GM21381 (cell line): ENCODE measurements around the gene ADCY6.

ENCODE experiments used
- ATAC-seq: cut with Tn5 transposase; IDR thresholded peaks from one replicate; pipeline ENCODE4 v1.9.1; 2021; ENCODE audit warnings: mild to moderate bottlenecking, moderate library complexity; ENCODE audit not compliant: unreplicated experiment

Gene ADCY6

DNA sequence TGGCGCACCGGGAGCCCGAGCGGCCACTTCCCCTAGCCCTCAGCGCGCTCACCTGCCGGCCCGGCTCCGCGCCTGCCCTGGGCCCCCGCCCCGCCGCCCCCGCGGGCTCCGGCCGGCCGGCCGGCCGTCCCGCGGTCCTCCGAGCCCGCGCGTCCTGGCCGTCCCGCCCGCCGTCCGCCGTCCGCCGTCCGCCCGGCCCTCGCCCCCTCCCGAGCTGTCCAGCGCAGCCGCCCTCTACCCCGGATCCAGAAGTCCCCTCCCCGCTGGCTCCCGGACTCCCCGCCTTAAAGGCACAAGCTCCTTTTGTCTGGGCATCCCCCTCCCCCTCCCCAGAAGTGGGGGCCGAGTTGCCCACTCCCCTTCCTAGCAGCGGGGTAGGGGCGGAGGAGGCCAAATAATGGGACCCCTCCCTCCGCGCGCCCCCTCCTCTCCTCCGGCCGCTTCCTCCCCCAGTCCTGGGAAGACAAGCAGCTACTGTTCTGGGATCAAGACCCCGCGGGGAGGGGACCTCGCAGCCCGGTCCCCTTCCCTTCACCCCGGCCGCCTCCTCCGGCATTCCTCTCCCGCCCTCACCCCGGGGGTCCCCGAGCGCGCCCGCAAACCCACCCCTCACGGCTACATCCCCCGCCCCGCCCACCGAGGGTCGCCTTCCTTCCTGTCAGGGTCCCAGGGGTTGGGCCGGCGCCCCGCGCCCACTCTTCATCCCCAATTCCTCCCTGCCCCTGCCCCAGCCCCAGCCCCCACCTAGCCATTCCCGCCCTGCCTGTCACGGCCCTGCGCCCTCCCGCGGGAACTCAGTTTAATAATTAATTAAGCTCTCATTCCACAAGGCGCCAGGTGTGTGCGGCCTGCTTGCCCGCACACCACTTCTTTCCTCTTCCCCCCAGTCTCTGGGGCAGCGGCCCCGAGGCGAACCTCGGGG lies at the start of gene ADCY6:
Gene ADCY6 (minus strand): TSS at position 236 of the 922 bp plus-strand sequence. CDS start 5,655 bp downstream, outside the sequence.
- ATAC-seq, result no peak

DNA sequence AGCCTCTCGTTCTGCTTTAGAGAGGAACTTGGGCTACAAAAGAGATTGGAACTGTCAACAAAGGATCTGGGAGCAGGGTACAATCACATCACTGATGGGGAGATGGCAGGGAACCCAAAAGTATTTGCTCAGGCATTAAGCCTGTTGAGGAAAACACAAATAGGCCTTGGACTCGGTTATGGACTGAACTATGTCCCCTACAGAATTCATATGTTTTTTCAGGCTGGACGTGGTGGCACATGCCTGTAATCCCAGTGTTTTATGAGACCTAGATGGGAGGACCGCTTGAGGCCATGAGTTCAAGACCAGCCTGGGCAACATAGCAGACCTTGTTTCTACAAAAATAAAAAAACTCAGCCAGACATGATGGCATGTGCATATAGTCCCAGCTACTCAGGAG lies 49.2 kb upstream of the ADCY6 start:
- ATAC-seq, result no peak

DNA sequence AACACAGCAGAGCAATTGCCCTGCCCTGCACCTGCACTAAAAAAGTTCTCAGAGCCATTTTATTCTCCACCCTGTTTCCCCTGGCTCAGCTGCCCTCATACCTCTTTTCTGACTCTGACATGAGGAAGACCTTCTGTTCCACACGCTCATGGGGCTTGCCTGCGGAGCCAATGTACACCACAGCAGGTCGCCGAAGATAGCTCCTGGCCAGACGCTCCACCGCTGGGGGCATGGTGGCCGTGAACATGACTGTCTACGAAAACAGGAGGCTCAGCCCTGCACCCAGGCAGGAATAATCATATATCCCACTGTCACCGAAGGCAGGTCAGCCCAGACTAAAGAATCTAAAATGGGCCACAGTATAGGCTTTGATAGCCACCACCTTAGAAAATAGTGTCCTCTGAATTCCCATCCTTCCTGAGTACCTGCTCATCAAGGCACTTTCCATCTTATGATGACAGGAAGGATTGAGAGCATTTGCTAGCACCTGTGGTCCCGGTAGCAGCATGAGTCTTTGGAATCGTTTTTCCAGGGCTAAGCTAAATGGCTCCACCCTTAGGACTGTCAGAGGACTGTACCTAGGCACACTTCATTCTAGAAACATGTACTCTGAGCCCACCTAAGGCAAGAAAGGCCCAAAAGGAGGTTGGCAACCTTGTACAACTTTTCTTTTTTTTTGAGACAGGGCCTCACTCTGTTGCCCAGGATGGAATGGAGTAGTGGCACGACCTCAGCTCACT lies 43.6 kb upstream of the ADCY6 start:
- no peak for ATAC-seq

DNA sequence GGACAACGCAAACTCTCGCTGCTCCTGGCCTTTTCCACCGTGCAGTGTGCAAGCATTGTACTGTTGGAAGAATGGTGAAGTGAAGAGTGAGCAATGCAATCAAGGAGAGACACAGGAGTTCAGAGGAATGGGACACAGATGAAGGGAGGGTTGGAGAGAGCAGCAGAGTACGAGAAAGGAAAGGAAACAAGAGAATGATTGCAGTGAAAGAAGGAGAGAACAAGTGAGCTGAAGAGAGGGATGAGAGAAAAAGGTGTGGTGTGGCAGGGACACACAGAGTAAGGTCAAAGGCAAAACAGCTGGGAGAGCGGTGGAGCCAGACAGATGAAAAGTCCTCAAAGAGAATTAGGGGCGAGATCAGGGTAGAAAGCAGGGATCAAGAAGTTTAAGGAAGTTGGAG lies 42.4 kb upstream of the ADCY6 start:
- ATAC-seq, result no peak

DNA sequence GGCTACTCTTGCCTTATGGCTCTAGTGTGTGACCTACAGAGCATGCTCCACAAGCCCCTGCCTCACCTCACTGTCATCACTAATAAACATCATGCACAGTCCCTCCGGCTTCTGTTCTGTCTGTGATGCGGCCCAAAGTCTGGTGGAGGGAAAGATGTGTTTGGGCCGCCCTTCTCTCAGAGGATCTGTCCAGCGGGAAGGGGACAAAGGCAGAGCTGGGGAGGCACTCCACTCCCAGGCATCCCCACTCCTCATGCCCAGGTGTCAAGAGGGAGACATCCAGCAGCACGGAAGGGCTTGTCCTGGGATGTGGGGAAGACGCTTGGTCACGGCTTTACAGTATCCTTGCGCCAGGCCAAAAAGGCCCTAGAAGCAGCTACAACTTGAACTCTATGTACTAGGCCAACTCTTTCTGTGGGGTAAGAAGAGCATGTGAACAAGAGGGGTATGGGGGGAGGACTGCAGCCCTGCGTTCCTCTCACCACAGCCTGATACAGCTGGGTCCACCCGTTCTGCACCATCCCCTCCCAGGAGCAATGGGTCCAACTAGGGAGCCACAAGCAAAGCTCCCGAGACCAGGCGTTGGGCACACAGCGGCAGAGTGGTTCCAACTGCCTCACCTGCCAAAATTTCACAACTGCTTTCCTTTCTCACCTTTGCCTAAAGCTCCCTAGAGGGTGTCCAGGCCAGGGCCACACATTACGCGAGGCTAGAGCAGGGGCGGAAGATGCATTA lies 40.1 kb upstream of the ADCY6 start:
- ATAC-seq, result no peak

DNA sequence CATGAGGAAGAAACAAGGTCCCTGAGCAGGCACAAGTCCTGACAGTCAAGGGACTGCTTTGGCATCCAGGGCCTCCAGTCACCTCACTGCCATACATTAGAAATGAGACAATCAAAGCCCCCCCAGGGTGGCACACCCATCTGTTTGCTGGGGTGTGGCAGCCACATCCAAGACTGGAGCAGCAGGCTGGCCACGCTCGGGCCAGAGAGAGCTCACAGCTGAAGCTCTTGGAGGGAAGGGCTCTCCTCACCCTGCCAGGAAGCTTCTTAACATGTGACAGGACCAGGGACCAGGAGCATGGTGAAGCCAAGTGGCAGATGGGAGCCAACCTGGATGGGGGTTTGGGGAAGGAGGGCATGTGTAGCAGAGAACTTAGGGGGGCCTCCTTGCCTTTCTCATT lies 39.4 kb upstream of the ADCY6 start:
- no peak for ATAC-seq

DNA sequence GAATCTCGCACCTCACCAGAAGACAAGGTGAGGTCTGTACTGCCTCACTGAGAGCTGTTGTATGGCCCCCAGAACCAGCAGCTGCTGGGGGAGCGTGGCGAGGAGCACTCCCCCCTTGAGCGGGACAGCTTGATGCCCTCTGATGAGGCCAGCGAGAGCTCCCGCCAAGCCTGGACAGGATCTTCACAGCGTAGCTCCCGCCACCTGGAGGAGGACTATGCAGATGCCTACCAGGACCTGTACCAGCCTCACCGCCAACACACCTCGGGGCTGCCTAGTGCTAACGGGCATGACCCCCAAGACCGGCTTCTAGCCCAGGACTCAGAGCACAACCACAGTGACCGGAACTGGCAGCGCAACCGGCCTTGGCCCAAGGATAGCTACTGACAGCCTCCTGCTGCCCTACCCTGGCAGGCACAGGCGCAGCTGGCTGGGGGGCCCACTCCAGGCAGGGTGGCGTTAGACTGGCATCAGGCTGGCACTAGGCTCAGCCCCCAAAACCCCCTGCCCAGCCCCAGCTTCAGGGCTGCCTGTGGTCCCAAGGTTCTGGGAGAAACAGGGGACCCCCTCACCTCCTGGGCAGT lies 38.7 kb upstream of the ADCY6 start:
- ATAC-seq, result no peak

DNA sequence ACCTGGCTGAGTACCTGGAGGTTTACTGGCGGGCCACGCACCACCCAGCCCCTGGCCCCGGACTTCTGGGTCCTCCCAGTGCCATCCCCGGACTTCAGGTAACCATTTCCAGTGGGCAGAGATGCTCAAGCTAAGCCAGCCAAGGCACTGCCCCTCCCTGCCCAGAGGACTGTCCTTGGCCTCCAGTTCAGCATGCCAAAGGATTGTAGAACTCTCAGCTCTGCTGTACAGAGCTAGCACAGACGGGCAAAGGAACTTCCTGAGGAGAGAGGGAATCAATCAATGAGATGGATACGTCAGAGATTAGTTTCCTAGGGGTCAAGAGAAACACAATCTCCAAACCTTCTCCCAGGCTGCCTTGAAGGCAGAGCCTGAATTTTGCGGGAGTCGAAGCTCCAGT lies 38.1 kb upstream of the ADCY6 start:
- no peak for ATAC-seq

DNA sequence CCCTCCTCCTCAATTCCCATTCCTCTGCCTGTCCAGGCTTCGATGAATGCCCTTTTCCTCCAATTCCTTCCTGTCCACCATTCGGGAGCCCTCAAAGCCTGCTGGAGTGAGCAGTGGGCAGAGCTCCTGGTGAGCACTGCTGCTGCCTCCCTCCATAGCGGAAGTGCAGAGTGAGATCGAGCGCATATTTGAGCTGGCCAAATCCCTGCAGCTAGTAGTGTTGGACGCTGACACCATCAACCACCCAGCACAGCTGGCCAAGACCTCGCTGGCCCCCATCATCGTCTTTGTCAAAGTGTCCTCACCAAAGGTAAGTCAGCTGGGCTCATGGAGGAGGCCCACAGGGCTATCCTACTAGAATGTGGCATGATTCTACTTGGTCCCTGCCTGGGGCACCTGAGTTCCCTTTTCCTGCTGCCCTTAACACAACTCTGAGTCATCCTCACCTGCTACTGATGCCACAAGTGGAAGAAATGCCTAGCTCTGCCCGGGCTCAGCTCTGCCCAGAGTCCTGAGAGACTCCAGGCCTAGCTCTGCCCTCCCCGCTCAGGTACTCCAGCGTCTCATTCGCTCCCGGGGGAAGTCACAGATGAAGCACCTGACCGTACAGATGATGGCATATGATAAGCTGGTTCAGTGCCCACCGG lies 37.4 kb upstream of the ADCY6 start:
- ATAC-seq, result no peak

DNA sequence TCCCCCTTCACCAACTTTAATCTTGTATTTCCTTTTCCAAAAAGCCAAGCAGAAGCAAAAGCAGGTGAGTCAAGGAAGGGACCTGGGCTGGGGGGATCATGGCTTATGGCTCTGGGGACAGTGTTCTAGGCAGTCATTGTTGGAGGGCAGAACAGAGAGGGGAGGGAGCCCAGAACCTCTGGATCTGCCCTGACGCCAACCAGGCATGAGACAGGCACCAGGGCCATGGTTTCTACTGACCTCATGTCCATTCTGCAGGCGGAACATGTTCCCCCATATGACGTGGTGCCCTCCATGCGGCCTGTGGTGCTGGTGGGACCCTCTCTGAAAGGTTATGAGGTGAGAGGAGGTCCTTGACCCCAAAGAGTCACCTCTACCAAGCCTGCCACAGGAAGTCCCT lies 36.0 kb upstream of the ADCY6 start:
- ATAC-seq, result no peak

DNA sequence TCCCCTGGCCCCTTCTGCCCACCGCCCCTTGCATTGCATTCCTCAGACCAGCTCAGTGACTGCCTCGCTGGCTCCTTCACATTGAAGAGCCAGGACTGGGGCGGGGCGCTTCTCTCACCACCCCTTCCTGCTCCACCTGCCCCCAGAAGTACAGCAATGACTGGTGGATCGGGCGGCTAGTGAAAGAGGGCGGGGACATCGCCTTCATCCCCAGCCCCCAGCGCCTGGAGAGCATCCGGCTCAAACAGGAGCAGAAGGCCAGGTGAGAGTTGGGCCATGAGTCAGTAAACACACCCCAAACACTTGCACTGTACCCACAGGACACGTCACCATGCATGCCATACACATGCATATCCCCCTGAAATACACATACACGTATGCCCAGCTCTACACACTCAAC lies 35.2 kb upstream of the ADCY6 start:
- no peak for ATAC-seq

DNA sequence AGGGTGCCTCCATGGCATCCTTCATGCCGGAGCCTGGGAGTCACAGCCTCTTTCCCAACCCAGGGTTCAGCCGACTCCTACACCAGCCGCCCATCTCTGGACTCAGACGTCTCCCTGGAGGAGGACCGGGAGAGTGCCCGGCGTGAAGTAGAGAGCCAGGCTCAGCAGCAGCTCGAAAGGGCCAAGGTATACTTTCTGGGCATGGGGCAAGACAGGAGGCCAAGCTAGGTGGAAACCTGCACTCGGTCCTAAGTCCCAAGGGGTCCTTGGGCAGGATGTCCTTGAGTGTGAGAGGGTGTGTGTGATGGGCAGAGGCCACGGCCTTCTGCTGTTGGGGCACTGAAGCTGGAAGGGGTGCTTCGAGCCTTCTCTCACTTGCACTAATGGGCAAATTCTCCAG lies 34.4 kb upstream of the ADCY6 start:
- no peak for ATAC-seq

DNA sequence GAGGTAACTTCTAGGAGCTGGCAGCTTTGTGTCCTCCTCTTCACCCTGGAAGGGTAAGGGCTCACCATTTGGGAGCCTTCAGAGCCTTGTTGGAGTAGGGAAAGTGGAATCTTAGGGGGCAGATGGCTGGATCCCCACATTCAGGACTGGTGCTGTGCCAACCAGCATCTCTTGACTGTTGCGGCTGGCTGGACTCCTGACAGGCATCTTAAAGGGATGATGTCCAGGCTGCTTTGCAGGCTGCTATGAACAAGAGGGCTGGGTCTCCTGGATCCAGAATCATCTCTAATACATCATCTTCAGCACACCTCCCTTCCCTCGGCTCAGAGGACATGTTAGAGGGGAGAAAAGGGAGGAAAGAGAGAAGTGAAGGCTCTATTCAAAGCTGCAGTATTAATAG lies 33.8 kb upstream of the ADCY6 start:
- ATAC-seq, result no peak

DNA sequence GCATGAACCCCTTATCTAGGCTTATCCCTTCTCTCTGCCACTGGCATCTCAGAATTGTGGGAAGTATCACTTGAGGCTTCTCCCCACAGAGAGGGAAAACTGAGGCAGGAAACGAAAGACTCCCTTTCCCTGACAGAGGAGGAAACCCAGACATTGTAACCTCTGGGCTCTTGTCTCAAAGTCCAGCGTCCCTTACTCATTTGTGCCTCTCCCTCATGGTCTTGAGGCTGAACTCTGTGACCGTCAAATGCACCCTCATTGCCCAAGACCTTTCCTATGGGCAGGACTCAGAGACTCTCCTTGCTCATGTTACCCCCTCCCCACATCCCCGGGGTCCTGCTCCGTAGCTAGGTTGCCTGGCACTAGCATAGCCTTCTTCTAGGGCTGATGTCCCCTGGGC lies 33.2 kb upstream of the ADCY6 start:
- ATAC-seq, result no peak

DNA sequence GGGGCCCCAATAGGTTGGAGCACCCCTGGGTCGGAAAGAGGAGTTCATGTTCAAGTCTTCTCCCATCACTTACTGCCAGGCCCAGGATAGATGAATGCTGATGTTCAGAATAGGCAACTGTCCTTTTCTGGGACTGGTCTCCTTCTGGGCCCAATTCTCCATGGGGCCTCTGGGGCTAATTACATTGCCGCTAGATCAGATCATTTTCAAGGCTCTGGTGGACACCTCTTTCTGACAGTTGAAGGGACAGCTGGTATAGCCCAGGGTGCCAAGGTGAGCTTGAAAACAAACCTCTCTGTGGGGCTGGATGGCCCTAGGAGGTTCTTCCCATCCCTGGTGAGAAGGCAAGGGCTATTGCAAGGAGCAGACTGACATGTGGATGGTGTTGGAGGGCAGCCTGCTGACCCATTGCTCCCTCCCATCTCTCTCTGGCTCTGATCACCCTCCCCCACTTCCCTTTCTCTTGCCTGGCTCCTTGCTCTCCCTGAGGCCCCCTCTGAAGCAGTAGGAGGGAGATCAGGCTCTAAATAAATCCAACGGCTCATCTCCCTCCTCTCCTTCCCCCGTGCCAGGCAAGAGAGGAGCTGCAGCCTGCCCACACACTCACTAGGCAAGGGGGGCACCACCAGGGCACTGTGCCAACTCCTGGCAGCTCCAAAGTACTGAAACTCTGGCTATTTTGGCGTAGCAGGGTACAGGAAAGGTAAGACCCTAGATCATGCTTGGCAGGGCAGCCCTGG lies 31.3 kb upstream of the ADCY6 start:
- ATAC-seq, result no peak

DNA sequence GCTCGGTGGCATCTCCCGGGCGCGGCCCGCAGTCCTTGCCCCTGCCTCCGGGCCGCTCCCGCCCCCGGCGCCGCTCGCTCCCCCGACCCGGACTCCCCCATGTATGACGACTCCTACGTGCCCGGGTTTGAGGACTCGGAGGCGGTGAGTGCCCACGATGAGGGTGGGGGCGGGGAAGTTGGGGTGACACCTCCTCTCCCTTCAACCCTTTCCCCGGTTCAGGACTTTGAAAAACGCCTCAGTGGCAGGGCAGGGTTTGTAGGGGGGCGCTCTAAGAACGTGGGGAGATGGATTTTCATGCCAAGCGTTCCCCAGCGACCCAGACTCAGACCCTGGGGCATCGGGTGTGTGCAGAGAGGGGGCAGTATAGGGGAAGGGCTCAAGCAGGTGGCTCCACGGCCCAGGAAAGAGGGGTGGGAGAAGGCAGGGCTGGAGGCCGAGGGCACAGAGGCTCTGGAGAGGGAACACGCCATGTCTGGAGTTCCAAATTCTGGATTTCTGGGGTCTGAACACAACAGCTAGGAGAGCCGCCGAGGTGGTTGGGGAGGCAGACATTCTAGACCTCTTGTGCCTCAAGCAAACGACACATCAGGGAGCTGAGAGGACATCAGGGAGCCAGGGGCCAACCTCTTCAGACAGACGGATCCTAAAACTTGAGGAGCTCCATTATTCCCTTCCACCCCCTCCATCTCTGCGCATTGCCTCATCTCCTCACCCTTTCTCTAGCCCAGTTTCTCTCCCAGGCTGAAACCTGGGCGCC lies 30.1 kb upstream of the ADCY6 start:
- no peak for ATAC-seq

DNA sequence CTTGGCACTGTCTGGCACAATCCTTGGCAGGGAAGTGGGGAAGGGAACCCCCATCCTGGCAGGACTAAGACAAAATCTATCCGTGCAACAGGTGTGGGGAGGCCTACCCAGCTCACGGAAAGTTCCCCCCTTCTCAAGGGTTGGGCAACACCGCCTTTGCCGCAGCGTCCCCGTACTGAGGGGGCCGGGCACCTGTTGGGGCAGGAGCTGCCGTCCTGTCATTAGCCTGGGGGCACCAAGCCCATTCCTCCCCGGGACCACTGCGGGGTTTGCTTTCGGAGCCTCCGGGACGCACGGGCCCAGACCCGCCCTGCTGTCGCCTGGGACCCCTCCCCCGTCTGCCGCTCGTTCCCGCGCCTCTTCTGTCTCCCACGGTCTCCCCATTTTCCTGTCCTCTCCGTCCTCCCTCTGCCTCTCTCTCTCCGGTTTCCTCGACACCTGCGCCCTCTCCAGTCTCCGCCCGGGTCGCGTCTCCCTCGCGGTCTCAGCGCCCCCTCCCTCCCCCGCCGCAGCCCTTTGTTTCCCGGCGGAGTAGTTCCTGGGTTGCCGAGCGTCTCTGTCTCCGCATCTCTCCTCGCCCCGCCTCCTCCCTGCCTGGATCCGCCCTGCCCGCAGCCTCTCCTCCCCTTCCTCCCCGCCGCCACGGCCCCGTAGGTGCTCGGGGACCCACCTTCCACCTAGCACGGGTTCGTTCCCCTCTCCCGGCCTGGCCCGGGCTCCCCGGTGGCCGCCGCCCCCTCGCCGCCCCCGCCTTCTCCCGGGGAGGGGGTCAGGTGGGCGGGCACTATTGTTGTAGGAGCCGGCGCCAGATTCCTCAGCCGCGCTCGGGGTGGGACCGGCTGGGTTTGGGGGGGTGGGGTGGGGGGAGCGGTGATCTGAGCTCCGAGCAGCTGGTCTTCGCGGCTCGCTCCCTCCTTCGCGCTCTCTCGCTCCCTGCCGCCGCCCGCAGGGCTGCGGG lies 29.3 kb upstream of the ADCY6 start, which contains the start of gene CACNB3:
Gene CACNB3 (plus strand): TSS at position 624 of the 958 bp plus-strand sequence. CDS start 434 bp downstream, outside the sequence.
- no peak for ATAC-seq
